Keratinocyte (primary cell): ENCODE results near the gene HK1. TPM values are rescaled to one million over a fixed set of nuclear protein-coding genes. Genes with fewer than 3 reads are reported as not detected.

ENCODE experiments used
- DNase-seq: peaks from one replicate; pipeline ENCODE4 v3.0.0-alpha.2; 2011; ENCODE audit warnings: low read depth, missing footprints, low spot score
- FAIRE-seq: peaks from 2 replicates; lab custom pipeline; 2011; peaks lifted over from hg19 to GRCh38; lab: Jason Lieb, UNC
- H2AFZ ChIP-seq: 2 replicates; pipeline ENCODE4 v1.6.0; 2012; ENCODE audit warnings: low read length, control low read depth, inconsistent platforms; ENCODE audit not compliant: control insufficient read depth
- H3K27ac ChIP-seq: 2 replicates; pipeline ENCODE4 v1.5.1; 2011; ENCODE audit warnings: low read length; ENCODE audit not compliant: control insufficient read depth, insufficient read depth
- H3K27me3 ChIP-seq: 3 replicates; pipeline ENCODE4 v1.6.0; 2011; ENCODE audit warnings: low read length; ENCODE audit not compliant: control insufficient read depth, insufficient read depth; ENCODE audit errors: extremely low read depth
- H3K36me3 ChIP-seq, 2 experiments: 2 replicates in 1 of 2; 3 replicates in 1 of 2; pipeline ENCODE4 v1.5.1; 2011; ENCODE audit warnings: low read length in 2 of 2, mild to moderate bottlenecking in 1 of 2; ENCODE audit not compliant: control insufficient read depth in 2 of 2, insufficient read depth in 2 of 2; ENCODE audit errors: extremely low read depth in 1 of 2
- H3K4me1 ChIP-seq: 3 replicates; pipeline ENCODE4 v1.5.1; 2011; ENCODE audit warnings: low read length; ENCODE audit not compliant: control insufficient read depth, insufficient read depth; ENCODE audit errors: extremely low read depth
- H3K4me2 ChIP-seq: 3 replicates; pipeline ENCODE4 v1.6.0; 2011; ENCODE audit warnings: low read depth, low read length; ENCODE audit not compliant: control insufficient read depth, insufficient read depth; ENCODE audit errors: extremely low read depth
- H3K4me3 ChIP-seq, 3 experiments: fragments of 200-600 bp in 1 of 3; sonication (generic) in 1 of 3; 2 replicates in 2 of 3; 3 replicates in 1 of 3; pipeline ENCODE4 v1.5.1; 2011 to 2016; ENCODE audit warnings: low read length in 3 of 3, mild to moderate bottlenecking in 3 of 3, control low read depth in 2 of 3, inconsistent platforms in 1 of 3, low read depth in 1 of 3, mixed read lengths in 1 of 3, mixed run types in 1 of 3, moderate library complexity in 1 of 3; ENCODE audit not compliant: control insufficient read depth in 2 of 3, insufficient read depth in 2 of 3; ENCODE audit errors: extremely low read depth in 1 of 3
- H3K79me2 ChIP-seq: 2 replicates; pipeline ENCODE4 v1.6.0; 2012; ENCODE audit warnings: low read length; ENCODE audit not compliant: control insufficient read depth, insufficient read depth
- H3K9ac ChIP-seq: 3 replicates; pipeline ENCODE4 v1.6.0; 2011; ENCODE audit warnings: low read length; ENCODE audit not compliant: control insufficient read depth, insufficient read depth; ENCODE audit errors: extremely low read depth
- H3K9me1 ChIP-seq: 3 replicates; pipeline ENCODE4 v1.6.0; 2011; ENCODE audit warnings: low read length; ENCODE audit not compliant: control insufficient read depth, insufficient read depth; ENCODE audit errors: extremely low read depth
- H3K9me3 ChIP-seq: 2 replicates; pipeline ENCODE4 v1.5.1; 2012; ENCODE audit warnings: low read depth, low read length; ENCODE audit not compliant: control insufficient read depth
- H4K20me1 ChIP-seq: 3 replicates; pipeline ENCODE4 v1.6.0; 2011; ENCODE audit warnings: low read length; ENCODE audit not compliant: control insufficient read depth, insufficient read depth; ENCODE audit errors: extremely low read depth
- CTCF ChIP-seq, 3 experiments: IDR thresholded peaks in 1 of 3; conservative IDR thresholded peaks in 1 of 3; optimal IDR thresholded peaks in 1 of 3; 2 replicates in 2 of 3; 3 replicates in 1 of 3; pipeline versions ENCODE3 to v1.5.1; 2011; ENCODE audit warnings: low read length in 3 of 3, mild to moderate bottlenecking in 3 of 3, moderate library complexity in 2 of 3, control low read depth in 1 of 3, inconsistent platforms in 1 of 3; ENCODE audit not compliant: insufficient read depth in 2 of 3; ENCODE audit errors: extremely low read depth in 1 of 3
- EZH2 ChIP-seq: IDR thresholded peaks from one replicate; pipeline ENCODE4 v1.6.1; 2012; ENCODE audit warnings: inconsistent platforms, mild to moderate bottlenecking, low read length, moderate library complexity
- dilution Hi-C: fragments of 300-500 bp; cut with MboI; formaldehyde crosslinking; loops from one replicate; pipeline ENCODE4 v1.7.0; 2020; ENCODE audit warnings: low sequenced_read_pairs; ENCODE audit not compliant: extremely low pct_ligation_motif_present
- polyA plus RNA-seq, 5 experiments: library from polyadenylated mRNA; depleted of rRNA in 3 of 5; stranded (reverse) in 3 of 5; stranded (forward) in 1 of 5; unstranded in 1 of 5; fragments of >200 nt; gene quantifications; 1 replicate in 1 of 5; 2 replicates in 3 of 5; 3 replicates in 1 of 5; pipeline versions ENCODE4 v1.2.1 to v1.2.3, GENCODE V29; 2011 to 2012; ENCODE audit warnings: missing spikeins in 2 of 5, low read depth in 1 of 5, low replicate concordance in 1 of 5

The HK1 gene
- polyA plus RNA-seq, 1 donor (not counting 4 experiments of a cell fraction or from before 2014, with no cell fraction given) = 106 TPM

DNA sequence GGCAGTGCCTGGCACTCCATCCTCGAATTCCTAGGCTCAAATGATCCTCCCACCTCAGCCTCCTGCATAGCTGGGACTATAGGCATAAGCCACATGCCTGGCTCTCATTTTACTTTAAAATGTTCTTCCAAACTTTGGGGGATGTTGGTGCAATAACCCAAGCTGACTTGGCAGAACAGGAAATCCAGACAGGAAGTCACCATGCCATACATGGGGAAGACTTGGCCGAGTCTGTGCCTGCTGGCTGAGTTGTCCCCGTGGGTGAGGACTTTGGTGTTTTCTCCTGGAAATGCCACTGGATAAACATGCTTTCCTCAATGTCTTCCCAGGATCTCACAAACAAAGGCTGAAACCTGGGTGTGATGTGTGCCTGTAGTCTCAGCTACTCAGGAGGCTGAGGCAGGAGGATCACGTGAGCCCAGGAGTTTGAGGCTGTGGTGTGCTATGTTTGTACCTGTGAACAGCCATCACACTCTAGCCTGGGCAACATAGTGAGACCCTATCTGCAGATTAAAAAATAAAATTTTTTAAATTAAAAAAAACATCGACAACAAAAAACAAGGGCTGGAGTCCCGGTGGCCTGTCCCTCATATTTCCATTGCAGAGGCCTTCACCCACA is 38.4 kb upstream of the HK1 start:
- TF ChIP-seq EZH2 = no peak
- TF ChIP-seq CTCF (optimal IDR thresholded peaks at IDR 0.05 in 1 of 3, IDR thresholded peaks at IDR 0.05 in 1 of 3, conservative IDR thresholded peaks at IDR 0.05 in 1 of 3; ENCODE audit: extremely low read depth in 1 of 3, insufficient read depth in 2 of 3, low read length in 3 of 3) = no peak
- H4K20me1 ChIP-seq = no peaks in the 10 kb centered on the region
- FAIRE-seq = no peak
- H3K4me2 ChIP-seq = no peak overlapping the region
- DNase-seq = no peak
- H3K79me2 ChIP-seq = no peaks in the 10 kb centered on the region
- no peak overlapping the region for H3K4me3 ChIP-seq
- H3K9ac ChIP-seq = no peak overlapping the region
- dilution Hi-C loops = no loop called here
- peaks cover 20% of the 10 kb centered on the region for H3K4me1 ChIP-seq
- H3K27me3 ChIP-seq = no peaks in the 10 kb centered on the region
- peak overlapping the region; percentile 49 for H2AFZ ChIP-seq
- H3K9me1 ChIP-seq = no peaks in the 10 kb centered on the region
- H3K9me3 ChIP-seq = no peaks in the 10 kb centered on the region
- H3K27ac ChIP-seq = no peak overlapping the region
- H3K36me3 ChIP-seq = no peaks in the 10 kb centered on the region

GRCh38 chr10:69240455-69240854 is 37.8 kb upstream of the HK1 start:
- H3K79me2 ChIP-seq = no peaks in the 10 kb centered on the region
- dilution Hi-C loops = no loop called here
- TF ChIP-seq EZH2 (no peak), CTCF (optimal IDR thresholded peaks at IDR 0.05 in 1 of 3, IDR thresholded peaks at IDR 0.05 in 1 of 3, conservative IDR thresholded peaks at IDR 0.05 in 1 of 3; ENCODE audit: extremely low read depth in 1 of 3, insufficient read depth in 2 of 3, low read length in 3 of 3) (no peak)
- H3K27me3 ChIP-seq = no peaks in the 10 kb centered on the region
- H3K36me3 ChIP-seq = no peaks in the 10 kb centered on the region
- DNase-seq = no peak
- H3K4me3 ChIP-seq = no peak overlapping the region
- H3K27ac ChIP-seq = no peak overlapping the region
- H3K9ac ChIP-seq = no peak overlapping the region
- no peaks in the 10 kb centered on the region for H3K9me3 ChIP-seq
- H3K4me2 ChIP-seq = no peak overlapping the region
- no peak overlapping the region for H2AFZ ChIP-seq
- peaks cover 20% of the 10 kb centered on the region for H3K4me1 ChIP-seq
- H4K20me1 ChIP-seq = no peaks in the 10 kb centered on the region
- FAIRE-seq = no peak
- H3K9me1 ChIP-seq = no peaks in the 10 kb centered on the region
